ENCODE data around the gene DOCK4.

DNA sequence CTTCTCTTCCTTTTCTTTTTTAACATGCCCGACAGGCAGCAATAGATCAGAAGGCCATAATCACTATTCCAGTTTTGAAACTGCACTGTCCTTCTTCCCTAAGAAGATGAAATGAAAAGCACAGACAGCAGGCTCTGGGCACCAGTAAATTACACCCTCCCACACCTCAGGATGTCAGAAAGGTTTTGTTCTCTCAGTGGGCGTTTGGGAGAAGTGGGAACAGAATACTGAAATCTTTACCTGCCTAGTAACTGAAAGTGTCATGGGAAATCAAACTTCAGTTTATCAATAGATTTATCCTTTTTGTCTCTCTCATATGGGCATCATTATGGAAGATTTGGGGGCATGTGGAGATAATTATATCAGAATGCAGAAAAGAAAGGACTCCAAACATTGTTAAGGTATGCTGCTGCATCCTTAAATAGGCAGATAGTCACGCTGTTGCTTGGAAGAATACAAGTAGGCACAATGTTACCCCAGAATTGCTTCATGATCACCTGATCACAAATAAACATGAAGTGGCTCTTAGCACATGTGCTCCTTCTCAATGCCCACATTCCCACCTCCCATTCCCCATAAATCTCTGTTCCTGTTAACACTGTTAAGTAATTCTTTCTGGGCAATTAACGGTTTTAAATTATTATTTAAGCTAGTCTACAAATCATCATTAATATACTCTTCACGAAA, 113.3 kb downstream of the DOCK4 start:
- TF ChIP-seq POLR2A (IDR thresholded peaks at IDR 0.05): no peak
- TF ChIP-seq, protein P1, sequence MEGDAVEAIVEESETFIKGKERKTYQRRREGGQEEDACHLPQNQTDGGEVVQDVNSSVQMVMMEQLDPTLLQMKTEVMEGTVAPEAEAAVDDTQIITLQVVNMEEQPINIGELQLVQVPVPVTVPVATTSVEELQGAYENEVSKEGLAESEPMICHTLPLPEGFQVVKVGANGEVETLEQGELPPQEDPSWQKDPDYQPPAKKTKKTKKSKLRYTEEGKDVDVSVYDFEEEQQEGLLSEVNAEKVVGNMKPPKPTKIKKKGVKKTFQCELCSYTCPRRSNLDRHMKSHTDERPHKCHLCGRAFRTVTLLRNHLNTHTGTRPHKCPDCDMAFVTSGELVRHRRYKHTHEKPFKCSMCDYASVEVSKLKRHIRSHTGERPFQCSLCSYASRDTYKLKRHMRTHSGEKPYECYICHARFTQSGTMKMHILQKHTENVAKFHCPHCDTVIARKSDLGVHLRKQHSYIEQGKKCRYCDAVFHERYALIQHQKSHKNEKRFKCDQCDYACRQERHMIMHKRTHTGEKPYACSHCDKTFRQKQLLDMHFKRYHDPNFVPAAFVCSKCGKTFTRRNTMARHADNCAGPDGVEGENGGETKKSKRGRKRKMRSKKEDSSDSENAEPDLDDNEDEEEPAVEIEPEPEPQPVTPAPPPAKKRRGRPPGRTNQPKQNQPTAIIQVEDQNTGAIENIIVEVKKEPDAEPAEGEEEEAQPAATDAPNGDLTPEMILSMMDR (IDR thresholded peaks at IDR 0.05): no peak
